CD4-positive, alpha-beta T cell treated with Interleukin-21 for 1 hour (primary cell): ENCODE results near the gene ZNF283.

Experiments
- DNase-seq: peaks from one replicate; pipeline ENCODE4 v3.0.0-alpha.2; 2020

Gene ZNF283

DNA sequence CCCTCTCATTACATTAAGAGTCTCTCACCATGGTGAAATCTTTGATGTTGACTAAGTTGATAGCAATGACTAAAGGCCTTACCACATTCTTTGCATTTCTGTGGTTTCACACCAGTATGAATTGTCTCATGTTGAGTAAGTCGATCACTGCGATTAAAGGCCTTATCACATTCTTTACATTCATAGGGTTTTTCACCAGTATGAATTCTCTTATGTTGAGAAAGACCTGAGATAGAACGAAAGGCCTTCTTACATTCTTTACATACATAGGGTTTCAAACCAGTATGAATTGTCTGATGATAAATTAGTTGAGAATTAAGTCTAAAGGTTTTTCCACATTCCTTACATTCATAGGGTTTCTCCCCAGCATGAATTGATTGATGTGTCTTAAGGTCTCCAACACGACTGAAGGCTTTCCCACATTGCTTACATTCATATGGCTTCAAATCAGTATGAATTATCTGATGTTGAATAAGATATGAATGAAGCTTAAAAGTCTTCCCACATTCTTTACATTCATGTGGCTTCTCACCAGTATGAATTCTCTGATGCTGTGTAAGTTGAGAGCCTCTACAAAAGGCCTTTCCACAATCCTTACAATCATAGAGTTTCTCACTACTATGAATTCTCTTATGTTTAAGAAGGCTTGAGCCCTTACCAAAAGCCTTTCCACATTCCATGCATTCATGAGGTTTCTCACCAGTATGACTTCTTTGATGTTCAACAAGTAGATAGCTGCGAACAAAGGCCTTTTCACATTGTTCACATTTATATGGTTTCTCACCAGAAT, 45.6 kb downstream of the ZNF283 start:
- no peak for DNase-seq

DNA sequence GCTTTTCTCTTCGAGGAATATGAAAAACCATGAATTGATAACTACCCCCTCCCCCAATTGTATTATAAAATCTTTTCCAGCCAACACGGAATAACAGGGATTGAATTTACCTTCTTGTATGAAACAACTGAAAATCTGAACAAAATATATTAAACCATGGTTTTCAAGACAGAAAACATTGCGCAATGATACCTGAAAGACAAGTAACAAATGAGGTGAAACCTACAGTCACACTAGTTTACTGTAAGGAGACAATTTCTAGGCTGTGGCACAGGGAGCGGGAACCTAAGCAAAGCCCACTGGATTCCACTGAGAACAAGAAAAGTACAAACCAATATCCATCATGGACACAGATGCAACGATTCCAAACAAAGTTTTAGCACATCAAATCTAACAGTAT, 53.4 kb downstream of the ZNF283 start:
- DNase-seq: no peak

DNA sequence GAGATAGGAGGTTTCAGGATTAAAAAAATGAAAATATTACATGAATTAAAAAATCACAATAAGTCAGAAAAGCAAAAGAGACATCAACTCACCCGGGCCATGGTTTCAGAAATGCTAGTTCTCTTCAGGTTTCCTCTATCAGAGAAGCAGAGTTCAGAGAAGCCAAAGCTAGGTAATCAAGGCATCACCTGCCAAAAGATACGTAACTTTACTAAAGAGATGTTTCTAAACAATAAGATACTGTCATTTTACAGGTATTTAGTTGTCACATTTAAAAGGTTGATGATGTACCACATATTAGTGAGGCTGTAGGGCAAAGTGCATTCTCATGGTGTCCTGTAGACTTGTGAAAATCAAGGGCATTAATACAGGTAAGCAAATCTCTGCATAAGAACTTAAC, 56.7 kb downstream of the ZNF283 start, which contains the start of gene ZNF404:
Gene ZNF404, minus strand, starts transcription at position 101 of the 400 bp plus-strand sequence.
- no peak for DNase-seq

DNA sequence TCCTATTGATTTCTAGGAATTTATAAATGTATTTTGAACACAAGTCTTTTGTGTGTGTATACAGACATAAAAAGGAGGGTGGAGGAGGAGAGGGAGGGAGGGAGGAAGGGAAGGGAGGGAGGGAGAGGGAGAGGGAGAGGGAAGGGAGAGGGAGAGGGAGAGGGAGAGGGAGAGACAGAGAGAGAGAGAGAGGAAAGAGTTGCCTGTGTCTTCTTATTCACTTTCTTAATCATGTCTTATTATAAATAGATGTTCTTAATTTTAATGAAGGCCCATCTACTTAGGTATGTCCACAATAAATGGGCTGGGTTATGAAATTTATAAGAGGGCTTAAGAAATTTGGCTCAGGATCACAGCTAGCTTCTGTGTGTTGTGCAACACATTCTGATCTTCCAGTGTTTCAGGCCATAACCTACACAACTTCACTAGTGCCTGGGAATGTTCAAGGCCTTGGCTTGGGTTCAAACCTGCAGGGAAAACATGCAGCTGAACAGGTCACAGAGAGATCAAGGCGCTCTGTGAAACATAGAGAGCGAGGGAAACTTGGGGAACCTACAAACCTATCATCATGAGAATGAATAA, 68.7 kb downstream of the ZNF283 start:
- DNase-seq: no peak
